ENCODE measurements around the gene FBXO3.

- TF ChIP-seq POLR2A (IDR thresholded peaks at IDR 0.05) (no peak), CTCF (IDR thresholded peaks at IDR 0.05) (no peak)
Observed at GRCh38 chr11:33718440-33718839, 55.9 kb downstream of the FBXO3 start.

Data from Peyer's patch (tissue), 4 donors.